Stimulated activated CD8-positive, alpha-beta memory T cell treated with anti-CD3 and anti-CD28 coated beads, Interleukin-2, amount 100 ng/mL, for 48 hours (primary cell): ENCODE data around the gene AMZ1.

Source experiments
- DNase-seq, 2 donors: peaks; one replicate each; pipeline ENCODE4 v3.0.0-alpha.2; 2020; ENCODE audit warnings: low read depth in 2 of 2

The AMZ1 gene, protein sequence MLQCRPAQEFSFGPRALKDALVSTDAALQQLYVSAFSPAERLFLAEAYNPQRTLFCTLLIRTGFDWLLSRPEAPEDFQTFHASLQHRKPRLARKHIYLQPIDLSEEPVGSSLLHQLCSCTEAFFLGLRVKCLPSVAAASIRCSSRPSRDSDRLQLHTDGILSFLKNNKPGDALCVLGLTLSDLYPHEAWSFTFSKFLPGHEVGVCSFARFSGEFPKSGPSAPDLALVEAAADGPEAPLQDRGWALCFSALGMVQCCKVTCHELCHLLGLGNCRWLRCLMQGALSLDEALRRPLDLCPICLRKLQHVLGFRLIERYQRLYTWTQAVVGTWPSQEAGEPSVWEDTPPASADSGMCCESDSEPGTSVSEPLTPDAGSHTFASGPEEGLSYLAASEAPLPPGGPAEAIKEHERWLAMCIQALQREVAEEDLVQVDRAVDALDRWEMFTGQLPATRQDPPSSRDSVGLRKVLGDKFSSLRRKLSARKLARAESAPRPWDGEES

DNA sequence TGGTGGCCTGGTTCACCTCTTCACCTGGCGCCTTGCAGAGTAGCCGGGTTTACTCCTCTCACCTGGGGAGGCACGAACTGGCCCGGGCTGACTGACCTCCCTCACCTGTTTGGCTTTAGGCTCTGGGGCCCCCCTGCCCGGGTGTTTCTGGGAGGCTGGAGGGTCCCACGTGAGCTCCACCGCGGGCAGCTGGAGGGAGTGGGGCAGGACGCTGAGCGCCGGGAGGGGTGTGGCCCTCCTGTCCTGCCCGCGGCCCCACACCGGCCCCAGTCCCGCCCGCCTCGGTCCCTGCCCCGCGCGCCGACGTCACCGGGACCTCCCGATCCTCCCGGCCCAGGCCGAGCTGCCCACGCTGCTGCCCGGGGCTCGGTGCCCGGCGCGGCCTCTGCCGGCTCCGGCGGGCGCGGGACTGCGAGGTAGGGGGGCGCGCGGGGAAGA lies at the start of gene AMZ1:
Gene AMZ1, plus strand, starts transcription at position 322 of the 438 bp plus-strand sequence. CDS start 12,250 bp downstream, outside the sequence.
- DNase-seq = no peak

DNA sequence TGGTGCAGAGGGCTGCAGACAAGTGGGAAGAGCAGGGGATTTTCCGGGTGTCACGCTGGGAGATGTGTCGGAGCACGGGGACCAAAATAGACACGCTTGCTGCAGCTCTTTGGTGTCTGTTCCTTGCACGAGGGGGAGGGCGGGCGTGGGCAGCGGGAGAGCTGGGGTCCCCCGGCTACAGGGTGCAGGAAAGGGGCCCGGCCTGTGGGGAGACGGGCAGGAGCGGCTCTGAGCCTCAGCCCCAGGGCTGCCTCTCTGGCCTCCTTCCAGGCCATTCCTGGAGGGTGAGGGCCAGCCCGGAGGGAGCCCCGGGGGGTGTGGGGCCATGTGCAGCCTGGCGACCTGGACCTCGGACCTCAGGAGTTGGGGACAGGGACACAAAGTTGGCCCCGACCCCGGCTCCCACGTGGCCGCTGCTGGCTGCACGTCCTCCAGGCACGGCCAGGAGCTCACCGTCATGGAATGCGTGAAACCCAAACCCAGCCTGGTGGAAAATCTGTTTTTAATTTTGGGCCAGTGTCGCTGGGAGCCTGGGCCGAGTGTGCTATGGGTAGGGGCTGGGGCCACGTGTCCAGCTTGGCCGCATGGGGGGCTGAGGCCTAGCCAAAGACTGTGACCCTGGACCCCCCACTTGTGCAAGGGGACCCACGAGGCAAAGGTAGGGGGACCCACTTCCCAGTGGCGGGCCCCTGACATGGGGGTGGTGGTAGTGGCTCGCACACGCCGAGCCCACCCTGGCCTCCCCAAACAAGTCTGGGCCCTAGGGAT lies 49.6 kb upstream of the AMZ1 start:
- DNase-seq = no peak

DNA sequence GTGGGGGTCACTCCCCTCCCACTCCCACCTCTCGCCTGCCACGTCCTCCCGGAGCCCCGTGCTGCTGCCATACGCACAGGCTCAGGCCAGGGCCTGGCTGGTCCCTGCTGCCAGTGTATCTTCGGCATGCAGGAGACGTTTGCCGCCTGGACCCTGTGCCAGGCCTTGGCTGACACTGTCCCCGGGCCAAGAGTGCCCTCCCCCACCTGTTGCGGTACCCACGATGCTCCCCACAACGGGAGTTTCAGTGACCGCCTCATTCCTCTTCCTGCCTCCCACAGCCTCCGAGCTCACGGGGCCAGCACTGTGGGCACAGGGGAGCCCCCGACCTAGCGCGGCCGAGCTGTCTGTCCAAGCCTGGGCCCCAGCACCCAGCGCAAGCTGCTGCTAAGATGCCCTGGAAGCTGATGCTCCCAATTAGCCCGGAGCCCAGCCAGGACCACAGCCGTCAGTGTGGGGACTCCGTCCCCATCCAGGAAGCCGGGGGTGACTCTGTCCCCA lies 48.8 kb upstream of the AMZ1 start:
- DNase-seq = no peak

DNA sequence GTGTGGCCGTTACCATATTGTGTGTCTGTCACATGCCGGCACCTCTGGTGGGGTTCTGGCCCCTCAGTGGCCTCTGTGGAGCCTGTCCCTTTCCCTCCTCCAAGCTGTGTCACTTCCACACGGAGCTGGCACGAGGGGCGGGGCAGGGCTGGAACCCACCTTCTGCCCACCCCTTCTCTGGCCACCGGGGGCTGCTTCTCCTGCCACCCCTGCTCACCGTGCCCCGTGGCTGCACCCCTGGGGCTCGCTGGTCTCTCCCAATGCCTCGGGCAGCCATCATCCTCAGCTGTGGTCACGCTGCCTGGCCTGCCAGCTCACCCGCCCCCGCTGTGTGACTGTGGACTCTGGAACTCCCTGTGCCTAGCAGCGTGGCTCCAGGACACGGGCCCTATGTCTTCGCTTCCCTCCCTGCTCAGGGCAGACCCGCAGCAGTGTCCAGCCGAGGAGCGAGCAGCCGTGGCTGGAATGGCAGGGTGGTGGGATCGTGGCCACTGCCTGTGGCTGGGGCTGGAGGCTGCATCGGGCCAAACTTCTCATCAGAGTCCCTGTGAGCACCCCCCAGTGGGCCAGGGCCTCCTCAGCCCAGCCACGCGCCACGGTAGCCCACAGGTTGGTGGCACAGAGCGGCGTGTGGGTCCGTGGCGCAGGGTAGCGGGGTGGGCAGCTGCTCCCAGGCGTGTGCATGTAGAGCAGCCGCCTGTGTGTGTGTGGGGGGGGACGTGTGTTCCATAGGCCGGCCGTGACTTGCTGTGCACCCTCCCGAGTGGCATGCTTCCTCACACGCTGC lies 48.1 kb upstream of the AMZ1 start:
- DNase-seq = no peak

DNA sequence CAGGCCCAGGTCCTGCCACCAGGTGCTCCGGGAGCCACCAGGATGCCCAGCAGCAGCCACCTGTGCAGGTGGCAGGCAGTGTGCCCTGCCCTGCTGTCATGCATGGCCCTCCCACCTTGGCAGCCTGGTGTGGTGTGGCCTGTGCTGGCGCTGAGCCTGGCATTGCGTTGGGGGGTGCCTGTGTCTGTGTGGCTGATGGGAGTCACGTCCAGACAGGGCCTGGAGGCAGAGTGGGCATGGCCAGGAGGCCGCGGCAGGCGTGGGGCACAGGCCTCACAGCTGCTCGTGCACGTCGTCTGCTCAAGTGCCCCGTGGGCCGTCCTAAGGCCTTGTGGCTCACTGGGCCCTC lies 47.5 kb upstream of the AMZ1 start:
- no peak for DNase-seq

DNA sequence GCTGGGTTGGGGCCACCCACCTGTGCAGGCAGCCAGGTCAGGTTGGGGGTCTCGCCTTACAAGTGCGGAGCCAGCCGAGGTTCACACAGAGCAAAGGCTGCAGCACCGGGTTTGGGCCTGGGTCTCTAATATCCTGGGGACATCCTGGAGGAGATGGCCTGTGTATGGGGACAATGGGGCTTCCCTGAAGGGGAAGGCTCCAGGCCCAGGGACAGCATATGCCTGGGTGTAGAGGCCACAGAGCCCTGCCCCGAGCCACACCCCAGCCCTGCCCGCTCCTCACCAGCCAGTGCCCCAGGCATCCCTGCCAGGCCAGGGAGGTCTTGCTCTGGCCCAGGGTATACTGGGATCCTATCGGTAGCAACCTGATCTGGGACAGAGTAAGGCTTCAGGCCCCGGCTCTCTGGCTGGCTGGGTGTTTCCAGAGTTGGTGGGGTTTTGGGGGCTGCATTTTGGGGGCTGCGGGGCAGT lies 47.1 kb upstream of the AMZ1 start:
- DNase-seq = no peak

DNA sequence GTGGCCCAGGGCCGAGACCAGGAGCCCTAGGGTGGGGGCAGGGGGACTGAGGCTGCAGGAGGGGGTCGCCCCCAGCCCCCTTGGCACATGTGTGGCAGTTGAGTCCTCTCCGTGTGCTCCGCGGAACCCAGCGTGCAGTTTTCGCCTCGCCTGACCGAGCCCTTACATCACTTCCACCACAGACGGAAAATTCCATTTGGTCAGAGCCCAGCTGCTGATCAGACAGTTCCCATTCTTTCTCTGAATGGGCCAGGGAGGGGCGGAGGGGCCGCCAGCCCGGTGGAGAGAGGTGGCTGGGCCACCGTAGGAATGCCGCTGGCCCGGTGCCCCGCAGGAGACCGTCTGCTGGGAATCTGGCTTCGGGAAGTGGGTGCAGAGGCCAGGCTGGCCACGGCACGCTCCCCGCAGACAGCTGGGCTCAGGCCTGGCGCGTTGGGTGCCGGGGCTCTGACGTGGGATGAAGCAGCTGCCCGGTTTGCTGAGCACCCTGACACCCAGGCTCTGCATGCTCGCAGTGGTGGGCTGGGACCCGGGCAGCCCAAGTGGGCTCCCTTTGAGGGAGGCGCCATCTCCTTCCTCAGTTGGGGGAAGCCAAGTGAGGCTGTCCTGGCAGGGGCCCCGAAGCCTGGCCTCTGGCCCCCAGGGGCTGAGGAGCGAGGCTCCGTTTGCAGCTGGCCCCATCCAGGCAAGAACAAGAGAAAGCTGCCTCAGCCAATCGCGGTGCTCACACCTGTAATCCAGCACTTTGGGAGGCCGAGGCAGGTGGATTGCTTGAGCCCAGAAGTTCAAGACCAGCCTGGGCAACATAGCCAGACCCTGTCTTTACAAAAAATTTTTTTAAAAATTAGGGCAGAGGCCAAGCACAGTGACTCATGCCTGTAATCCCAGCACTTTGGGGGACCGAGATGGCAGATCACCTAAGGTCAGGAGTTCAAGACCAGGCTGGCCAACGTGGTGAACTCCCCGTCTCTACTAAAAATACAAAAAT lies 46.3 kb upstream of the AMZ1 start:
- DNase-seq = no peak

DNA sequence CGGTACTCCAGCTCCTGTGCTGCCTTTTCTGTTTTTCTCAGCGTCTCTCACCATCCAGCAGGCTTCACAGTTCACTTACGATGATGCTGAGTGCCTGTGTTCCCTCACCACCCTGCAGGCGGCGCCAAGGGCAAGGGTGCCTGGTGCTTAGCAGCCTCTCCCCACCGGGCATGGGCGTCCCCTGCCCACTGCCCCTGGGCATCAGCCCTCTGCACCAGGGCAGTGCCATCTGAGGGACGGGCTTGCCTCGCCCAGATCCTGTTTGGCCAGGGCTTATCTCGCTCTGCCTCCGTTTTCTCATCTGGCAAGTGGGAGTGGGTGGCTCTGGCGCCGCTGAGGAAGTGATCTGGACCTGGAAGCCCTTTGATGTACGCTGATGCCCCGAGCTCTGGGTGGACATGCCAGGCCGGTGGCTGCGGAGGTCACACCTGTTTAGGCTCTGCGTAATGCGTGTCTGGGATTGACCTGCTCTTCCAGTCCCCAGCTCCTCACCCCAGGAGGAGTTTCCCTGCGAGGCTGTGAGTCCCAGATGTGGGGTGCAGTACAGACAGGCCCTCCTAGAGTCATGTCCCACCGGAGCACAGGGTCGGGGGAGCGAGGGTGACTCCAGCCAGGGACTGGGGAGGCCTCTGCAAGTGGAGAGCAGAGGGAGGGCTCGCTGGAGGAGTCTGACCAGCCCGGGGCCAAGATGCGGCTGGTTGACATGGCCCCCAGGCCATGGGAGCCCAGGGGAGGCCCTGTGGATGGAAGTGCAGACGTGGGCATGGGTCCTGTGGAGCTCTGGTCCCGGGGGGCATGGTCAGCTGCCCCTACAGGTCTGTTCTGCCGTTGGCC lies 44.4 kb upstream of the AMZ1 start:
- DNase-seq = no peak

DNA sequence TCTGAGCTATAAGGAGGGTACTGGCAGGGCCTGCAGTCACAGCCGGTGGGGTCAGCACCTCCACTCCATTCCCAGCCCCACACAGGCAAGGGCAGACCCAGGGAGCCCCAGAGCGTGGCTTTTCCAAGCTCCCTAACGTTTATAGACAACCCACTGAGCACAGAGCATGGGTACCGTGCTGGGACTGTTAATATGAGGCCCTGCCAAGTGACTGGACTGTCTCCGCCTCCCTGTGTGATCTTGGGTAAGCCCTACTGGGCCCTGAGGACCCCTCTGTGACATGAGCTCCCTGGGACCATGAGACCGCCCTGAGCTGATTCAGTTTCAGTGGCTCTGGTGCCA lies 43.8 kb upstream of the AMZ1 start:
- DNase-seq = no peak

DNA sequence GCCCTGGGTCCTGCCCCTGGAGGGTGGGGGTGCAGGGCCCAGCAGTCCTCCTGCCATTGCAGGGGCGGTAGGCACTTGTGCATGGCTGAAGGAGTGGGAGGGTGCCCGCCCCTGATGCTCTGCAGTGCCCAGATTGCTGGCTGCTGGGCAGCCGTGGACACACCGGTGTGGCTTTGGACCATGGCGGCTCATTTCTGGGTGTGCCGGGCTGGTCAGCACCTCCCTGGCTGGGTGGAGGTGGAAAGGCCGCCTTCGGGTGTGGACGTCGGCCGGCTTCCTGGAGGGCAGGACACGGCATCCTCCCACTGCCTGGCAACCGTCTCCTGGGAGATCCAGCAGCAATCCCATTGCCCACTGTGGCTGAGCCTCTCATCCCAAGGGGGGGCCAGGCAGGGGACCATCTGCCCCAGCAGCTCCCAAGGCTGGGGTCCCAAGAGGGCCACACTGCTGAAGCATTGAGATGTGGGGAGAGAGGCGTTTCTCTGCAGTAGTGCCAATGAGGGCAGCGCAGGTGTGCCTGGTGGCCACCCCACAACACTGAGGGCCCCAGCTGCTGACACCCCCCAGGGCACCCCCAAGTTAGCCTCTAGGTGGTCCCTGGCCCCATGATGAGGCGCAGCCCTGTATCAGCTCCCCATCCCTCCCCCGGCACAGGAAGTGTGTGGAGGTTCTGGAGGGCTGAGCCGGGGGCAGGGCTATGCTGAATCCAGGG lies 43.3 kb upstream of the AMZ1 start:
- no peak for DNase-seq

DNA sequence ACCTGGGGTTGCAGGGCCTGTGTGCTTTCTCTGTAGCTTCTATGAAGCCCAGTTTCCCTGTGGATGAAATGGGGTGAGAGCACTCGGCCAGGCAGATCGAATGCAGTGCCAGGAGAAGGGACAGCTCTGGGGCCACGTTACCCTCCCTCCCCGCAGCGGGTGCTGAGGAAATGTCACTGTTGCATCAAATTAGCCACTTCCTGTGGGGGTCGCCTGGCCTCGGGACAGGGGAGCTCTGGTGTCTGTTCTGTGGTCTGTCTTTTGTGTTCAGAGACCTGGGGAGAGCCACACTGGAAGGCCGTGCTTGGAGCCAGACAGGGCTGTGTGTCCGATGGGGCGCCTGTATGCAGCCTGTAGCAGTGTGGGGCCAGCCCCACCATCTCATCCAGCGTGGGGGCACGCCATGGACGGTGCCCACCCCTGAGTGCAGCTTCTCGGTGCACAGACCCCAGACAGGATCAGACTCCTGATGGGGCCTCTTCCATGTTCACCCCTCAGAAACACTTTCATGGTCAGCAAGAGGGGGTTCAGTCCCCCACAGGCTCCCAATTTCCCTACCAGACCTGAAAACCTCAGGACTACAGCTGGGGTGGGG lies 42.6 kb upstream of the AMZ1 start:
- peak; percentile 23 to 43 for DNase-seq

DNA sequence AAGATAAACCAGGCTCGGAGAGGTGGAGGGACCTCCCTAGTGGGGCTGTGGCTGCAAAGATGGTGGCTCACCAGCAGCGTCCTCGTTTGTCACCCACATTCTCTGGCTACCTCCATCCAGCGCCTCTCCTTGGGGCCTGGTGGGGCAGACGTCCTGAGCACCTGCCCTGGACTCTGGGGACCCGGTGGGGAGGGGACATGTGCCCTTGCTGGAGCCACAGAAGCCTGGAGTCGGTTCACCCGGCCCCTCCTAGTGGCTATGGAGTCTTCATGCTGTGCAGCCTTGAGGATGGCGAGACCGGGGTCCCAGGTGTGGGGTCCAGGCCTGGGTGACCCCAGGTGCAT lies 41.7 kb upstream of the AMZ1 start:
- DNase-seq = no peak

DNA sequence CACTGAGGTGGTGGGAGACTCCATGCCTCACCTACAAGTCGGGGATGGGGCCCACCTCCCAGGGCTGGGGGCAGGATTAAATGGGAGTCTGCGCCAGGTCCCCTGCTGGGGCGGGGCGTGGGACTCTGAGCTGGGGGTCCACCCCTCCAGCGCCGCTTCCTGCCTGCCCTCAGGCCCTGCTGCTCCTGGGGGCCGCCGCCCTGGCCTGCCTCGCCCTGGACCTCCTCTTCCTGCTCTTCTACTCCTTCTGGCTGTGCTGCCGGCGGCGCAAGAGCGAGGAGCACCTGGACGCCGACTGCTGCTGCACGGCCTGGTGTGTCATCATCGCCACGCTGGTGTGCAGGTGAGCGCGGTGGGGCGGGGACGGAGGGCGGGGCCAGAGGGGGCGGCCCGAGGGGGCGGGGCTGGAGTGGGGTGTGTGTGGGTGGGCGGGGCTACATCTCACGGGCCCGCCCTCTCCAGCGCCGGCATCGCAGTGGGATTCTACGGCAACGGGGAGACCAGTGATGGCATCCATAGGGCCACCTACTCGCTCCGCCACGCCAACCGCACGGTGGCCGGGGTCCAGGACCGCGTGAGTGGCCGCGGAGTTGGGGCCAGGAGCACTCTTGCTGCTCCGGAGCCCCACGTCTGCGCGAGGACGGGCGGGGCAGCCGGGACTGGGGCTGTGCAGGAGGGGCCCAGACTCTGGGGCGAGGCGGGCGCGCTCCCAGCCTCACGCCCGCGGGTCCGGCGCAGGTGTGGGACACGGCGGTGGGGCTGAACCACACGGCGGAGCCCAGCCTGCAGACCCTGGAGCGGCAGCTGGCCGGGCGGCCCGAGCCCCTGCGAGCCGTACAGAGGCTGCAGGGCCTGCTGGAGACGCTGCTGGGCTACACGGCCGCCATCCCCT lies 41.1 kb upstream of the AMZ1 start:
- DNase-seq = no peak

DNA sequence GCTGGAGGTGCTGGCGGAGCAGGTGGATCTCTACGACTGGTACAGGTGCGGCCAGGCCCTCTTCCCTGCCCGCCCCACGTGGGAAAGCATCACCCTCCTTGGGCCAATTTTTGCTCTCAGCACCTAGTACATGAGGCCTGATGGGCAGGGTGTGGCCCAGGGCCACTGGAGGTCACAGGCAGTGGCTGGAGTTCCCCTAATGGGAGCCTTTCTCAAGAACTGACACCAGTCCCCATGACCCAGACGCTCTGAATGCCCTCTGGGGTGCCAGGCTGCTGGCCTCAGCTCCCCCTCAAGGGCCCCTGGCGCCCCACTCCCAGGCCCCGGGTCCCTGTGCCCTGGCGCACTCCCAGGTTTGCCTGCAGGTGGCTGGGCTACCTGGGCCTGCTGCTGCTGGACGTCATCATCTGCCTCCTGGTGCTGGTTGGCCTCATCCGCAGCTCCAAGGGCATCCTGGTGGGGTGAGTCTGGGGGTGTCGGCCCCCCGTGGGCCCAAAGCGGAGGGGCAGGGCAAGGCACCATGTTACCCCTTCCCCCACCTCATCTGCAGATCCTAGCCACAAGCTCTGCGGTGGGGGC lies 40.3 kb upstream of the AMZ1 start:
- DNase-seq = no peak

DNA sequence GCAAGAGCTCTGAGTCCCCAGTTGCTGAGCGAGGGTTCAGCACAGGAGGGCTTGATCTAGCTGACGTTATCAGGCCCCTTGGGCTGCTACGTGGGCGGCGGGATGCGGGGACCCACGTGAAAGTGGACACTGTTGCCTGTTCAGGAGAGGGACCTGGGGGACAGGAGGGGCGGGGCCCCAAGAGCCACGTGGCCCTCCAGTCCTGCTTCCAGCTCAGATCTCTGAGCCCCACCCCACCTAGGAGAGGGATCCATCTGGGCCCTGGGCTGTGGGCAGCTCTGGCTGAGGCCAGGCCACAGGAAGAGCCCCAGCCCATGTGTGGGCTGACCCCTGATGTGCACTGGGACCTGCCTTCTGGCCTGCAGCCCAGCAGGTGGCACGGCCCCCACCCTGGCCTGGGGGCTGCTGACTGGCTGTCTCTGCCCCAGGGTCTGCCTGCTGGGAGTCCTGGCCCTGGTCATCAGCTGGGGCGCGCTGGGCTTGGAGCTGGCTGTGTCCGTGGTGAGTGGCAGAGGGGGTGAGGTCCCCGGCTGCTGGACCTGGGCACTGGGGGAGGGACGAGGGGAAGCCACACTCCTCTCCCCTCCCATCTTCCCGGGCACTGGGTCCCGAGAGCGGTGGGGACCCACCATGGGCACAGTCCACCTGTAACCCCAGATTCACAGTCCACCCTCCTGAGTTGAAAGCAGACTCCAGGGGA lies 38.7 kb upstream of the AMZ1 start:
- no peak for DNase-seq

DNA sequence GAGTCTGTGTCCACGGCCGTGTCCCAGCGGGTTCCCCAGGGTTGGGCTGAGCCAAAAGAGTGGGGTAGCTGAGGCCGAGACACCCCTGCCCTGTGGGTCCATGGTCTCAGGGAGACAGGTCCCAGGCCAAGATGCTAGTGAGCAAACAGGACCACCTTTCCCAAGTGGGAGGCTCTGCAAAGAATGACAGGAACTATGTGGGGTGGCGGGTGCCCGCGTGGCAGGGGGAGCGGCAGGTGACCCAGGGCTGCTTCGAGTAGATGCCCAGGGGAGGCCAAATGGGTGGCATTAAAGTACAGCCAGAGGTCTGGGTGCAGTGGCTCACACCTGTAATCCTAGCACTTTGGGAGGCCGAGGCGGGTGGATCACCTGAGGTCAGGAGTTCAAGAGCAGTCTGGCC lies 38.0 kb upstream of the AMZ1 start:
- DNase-seq = no peak

DNA sequence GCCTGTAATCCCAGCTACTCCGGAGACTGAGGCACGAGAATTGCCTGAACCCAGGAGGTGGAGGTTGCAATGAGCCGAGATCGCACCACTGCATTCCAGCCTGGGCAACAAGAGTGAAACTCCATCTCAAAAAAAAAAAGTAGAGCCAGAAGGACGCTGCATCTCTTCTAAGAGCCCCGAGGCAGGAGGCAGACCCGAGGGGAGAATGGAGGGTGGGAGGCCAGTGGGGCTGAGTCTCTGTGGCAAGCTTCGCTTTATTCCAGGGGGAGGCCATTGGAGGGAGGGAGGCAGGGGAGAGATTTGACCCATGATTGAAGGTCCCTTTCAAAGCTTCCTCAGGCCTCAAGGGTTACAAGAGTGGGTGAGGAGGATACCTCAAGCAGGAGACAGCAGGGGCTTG lies 37.6 kb upstream of the AMZ1 start:
- DNase-seq = no peak
